SJSA1 (cell line): Measurements from ENCODE around the gene PTGDR. TPM values are rescaled to one million over a fixed set of nuclear protein-coding genes. Genes with fewer than 3 reads are reported as not detected.

Experiments used
- total RNA-seq: library from RNA; depleted of rRNA; stranded (reverse); fragments of >200 nt; shearing (Covaris generic); gene quantifications from 2 replicates; pipeline ENCODE4 v1.2.3, GENCODE V29; 2014; rRNA removed

PTGDR gene
- total RNA-seq, 1 experiment from 2014 or later, result not detected

Other genes starting within 250 kb of the PTGDR start
- 63.9 and 65.3 TPM in 2 replicates for gene NID2, start 198.6 kb upstream of the PTGDR start, total RNA-seq
- 2.5 and 2.9 TPM in 2 replicates for gene PTGER2, start 46.6 kb downstream of the PTGDR start, total RNA-seq